ENCODE results near the gene RIPOR3. TPM values are rescaled to one million over a fixed set of nuclear protein-coding genes. Genes with fewer than 3 reads are reported as not detected.

Gene RIPOR3
- total and polyA plus RNA-seq, 9 of the 15 experiments (the other 6 are each of a cell fraction or from before 2014, with no cell fraction given): 3.3 to 62.7 (median 21.4) TPM

DNA sequence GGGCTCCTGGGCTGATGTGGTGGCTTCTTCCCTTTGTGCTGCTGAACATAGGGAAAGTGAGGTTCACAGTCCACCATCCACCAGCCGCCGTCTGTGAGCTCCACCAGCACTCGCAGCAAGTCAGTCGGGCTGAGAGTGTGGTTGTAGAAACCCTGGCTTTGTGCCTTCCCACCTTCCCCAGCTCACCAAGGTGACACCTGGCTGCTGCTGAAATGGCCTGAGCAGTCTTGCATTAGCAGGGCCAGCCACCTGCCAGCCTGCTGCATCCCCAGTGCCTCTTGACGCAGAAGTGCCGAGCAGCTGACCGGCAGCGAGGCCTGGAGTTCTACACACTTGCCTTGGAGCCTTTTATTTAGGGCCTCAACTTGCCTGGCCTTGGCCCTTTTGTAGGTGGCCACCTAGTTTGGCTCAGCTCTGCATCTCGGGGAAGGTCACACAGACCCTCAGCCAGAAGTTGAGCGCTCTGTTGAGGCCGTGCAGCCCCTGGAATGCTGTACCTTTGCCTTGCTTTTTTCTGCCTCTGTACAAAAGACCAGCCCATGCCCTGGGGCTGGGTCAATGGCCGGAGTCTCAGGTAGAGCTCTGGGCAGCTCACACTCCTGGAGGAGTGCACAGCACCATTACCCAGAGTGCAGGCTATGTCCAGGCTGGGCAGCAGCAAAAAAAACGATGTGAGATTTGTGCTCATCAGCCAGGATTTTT lies 104.7 kb downstream of the RIPOR3 start:
- DNase-seq (ENCODE audit: extremely low read depth in 1 of 4, low spot score in 3 of 4): no peak
- Histone ChIP-seq H3K4me2 (ENCODE audit: insufficient read depth, low read length) (no peak overlapping the region), H3K4me3 (no peak overlapping the region), H3K9me3 (replicated peaks; ENCODE audit: control insufficient read depth, insufficient read depth, low read depth, low read length) (no peaks in the 10 kb centered on the region), H3K9me1 (ENCODE audit: control insufficient read depth, insufficient read depth, low read length) (no peaks in the 10 kb centered on the region), H3K27me3 (ENCODE audit: control insufficient read depth in 2 of 2, insufficient read depth in 2 of 2, low read length in 2 of 2) (no peaks in the 10 kb centered on the region), H3K36me3 (ENCODE audit: control insufficient read depth, insufficient read depth, low read length) (peaks cover 92% of the 10 kb centered on the region), H4K20me1 (replicated peaks; ENCODE audit: control insufficient read depth, insufficient read depth, low read length) (0 out of 2 replicates have a peak, but pooled peaks cover 3% of the 10 kb centered on the region), H2AFZ (ENCODE audit: low read depth, low read length) (no peak overlapping the region), H3K9ac (ENCODE audit: insufficient read depth in 1 of 2, low read depth in 2 of 2, low read length in 2 of 2) (peak overlapping the region in 1 of 2 experiments; percentile 5; a peak in 1 of 4 replicates), H3K27ac (ENCODE audit: extremely low read depth, low read depth, low read length) (no peak overlapping the region), H3K4me1 (replicated peaks in 1 of 2; ENCODE audit: control insufficient read depth in 2 of 2, insufficient read depth in 2 of 2, low read length in 2 of 2) (peaks cover 0 to 9% of the 10 kb centered on the region in 2 experiments; a peak in 1 of 5 replicates), H3K79me2 (ENCODE audit: control insufficient read depth, insufficient read depth, low read length) (no peaks in the 10 kb centered on the region)
- 0 out of 3 replicates have a peak, but pooled peaks have one; percentile 7 for ATAC-seq
- BruUV-seq (replicated peaks): TSS peak; percentile 36
- POLR2A ChIA-PET: interaction anchor here (0.6 to 2.0 kb wide), 6 partner anchors 9 to 172 kb away, joined by 3 to 5 read pairs (median 4); no protein-coding TSS in a partner anchor
- peak; percentile 53 for TF ChIP-seq SUPT5H (IDR thresholded peaks at IDR 0.05)
- TF ChIP-seq POLR2G (IDR thresholded peaks at IDR 0.05; ENCODE audit: low read depth, low read length): peak; percentile 76
- TF ChIP-seq RBM22 (IDR thresholded peaks at IDR 0.05; ENCODE audit: low read depth, low read length, poor library complexity, severe bottlenecking): peak; percentile 92
- peak; percentile 31 for TF ChIP-seq RBM39 (optimal IDR thresholded peaks at IDR 0.05; ENCODE audit: low read depth, low read length)
- TF ChIP-seq MYNN (IDR thresholded peaks at IDR 0.05): no peak
- TF ChIP-seq MYNN (CRISPR knock-in tag; IDR thresholded peaks at IDR 0.05): no peak
- TF ChIP-seq TEAD1 (CRISPR knock-in tag; IDR thresholded peaks at IDR 0.05): no peak
- TF ChIP-seq, protein P1, sequence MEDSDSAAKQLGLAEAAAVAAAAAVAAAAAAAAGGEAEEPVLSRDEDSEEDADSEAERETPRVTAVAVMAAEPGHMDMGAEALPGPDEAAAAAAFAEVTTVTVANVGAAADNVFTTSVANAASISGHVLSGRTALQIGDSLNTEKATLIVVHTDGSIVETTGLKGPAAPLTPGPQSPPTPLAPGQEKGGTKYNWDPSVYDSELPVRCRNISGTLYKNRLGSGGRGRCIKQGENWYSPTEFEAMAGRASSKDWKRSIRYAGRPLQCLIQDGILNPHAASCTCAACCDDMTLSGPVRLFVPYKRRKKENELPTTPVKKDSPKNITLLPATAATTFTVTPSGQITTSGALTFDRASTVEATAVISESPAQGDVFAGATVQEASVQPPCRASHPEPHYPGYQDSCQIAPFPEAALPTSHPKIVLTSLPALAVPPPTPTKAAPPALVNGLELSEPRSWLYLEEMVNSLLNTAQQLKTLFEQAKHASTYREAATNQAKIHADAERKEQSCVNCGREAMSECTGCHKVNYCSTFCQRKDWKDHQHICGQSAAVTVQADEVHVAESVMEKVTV (CRISPR knock-in tag; IDR thresholded peaks at IDR 0.05): no peak
- TF ChIP-seq POLR2A (conservative IDR thresholded peaks at IDR 0.05): 0 out of 2 replicates have a peak, but pooled peaks have one; percentile 16
- WGBS (ENCODE audit: insufficient coverage, low coverage, missing lambda C conversion rate): 95% methylated on average over 13 of the region's 13 CpGs
- in situ Hi-C loops (cut with MboI): no loop called here
- intact Hi-C loops (cut with micrococcal nuclease): no loop called here
- CTCF ChIA-PET (ENCODE audit: low intra/inter-chr PET ratio): interaction anchor here (1.2 kb wide), 1 partner anchor 400 kb away, joined by 4 read pairs; no protein-coding TSS in a partner anchor
- no peak for FAIRE-seq

Measured in K562 (cell line).